B cell (primary cell): ENCODE measurements around the gene RIC3. TPM values are rescaled to one million over a fixed set of nuclear protein-coding genes. Genes with fewer than 3 reads are reported as not detected.
A peak's percentile ranks its signal among the peaks of the same experiment; 100 is the strongest.

ENCODE experiments used
- ATAC-seq: fragments of 200-7000 bp; cut with Tn5 transposase; one replicate; pipeline ENCODE4 v1.10.0; 2021; ENCODE audit warnings: low read depth, mild to moderate bottlenecking, moderate number of reproducible peaks, moderate library complexity
- CTCF ChIA-PET: fragments of 350-600 bp; sonication (Branson Sonifier 250); formaldehyde crosslinking; loops from one replicate; lab custom pipeline; 2021; ENCODE audit warnings: antibody characterized with exemption, inconsistent platforms; lab: Charles Lee
- POLR2A ChIA-PET: fragments of 350-600 bp; sonication (Branson Sonifier 250); formaldehyde crosslinking; loops from one replicate; lab custom pipeline; 2021; ENCODE audit warnings: antibody characterized with exemption; lab: Charles Lee
- DNase-seq: peaks from one replicate; pipeline ENCODE4 v3.0.0; 2013
- H2AFZ ChIP-seq: 2 replicates; pipeline ENCODE4 v1.6.1; 2012; ENCODE audit warnings: mild to moderate bottlenecking, low read depth, low read length; ENCODE audit not compliant: insufficient read depth, poor library complexity, severe bottlenecking
- H3K27ac ChIP-seq, 2 donors: 1 replicate in 1 of 2; 2 replicates in 1 of 2; pipeline ENCODE4 v1.5.1; 2012 to 2013; ENCODE audit warnings: low read length in 2 of 2, mild to moderate bottlenecking in 2 of 2, moderate library complexity in 1 of 2
- H3K27me3 ChIP-seq, 4 experiments: fragments of 200-600 bp in 1 of 4; sonication (generic) in 1 of 4; replicated peaks in 1 of 4; 1 replicate in 2 of 4; 2 replicates in 2 of 4; pipeline versions ENCODE4 v1.6.1 to v1.7.0; 2013 to 2016; ENCODE audit warnings: low read length in 3 of 4, mild to moderate bottlenecking in 2 of 4, mixed read lengths in 1 of 4, moderate library complexity in 1 of 4; ENCODE audit not compliant: insufficient read depth in 4 of 4, control insufficient read depth in 3 of 4; ENCODE audit errors: control extremely low read depth in 1 of 4
- H3K36me3 ChIP-seq, 2 experiments: replicated peaks in 1 of 2; 1 replicate in 1 of 2; 2 replicates in 1 of 2; pipeline versions ENCODE4 v1.6.1 to v1.7.1; 2013; ENCODE audit warnings: low read length in 1 of 2; ENCODE audit not compliant: insufficient read depth in 2 of 2, control insufficient read depth in 1 of 2; ENCODE audit errors: control extremely low read depth in 1 of 2, extremely low read depth in 1 of 2
- H3K4me1 ChIP-seq, 2 donors: fragments of 200-600 bp in 1 of 2; sonication (generic) in 1 of 2; 1 replicate in 1 of 2; 2 replicates in 1 of 2; pipeline versions ENCODE4 v1.5.1 to v1.6.1; 2013 to 2017; ENCODE audit warnings: low read length in 2 of 2; ENCODE audit not compliant: control insufficient read depth in 2 of 2, insufficient read depth in 2 of 2
- H3K4me2 ChIP-seq: replicated peaks from 2 replicates; pipeline ENCODE3; 2012; ENCODE audit warnings: mild to moderate bottlenecking, low read depth, low read length; ENCODE audit not compliant: poor library complexity, severe bottlenecking
- H3K4me3 ChIP-seq, 5 experiments: fragments of 200-600 bp in 1 of 5; sonication (generic) in 1 of 5; 1 replicate in 3 of 5; 2 replicates in 2 of 5; pipeline versions ENCODE4 v1.5.1 to v1.7.0; 2011 to 2016; ENCODE audit warnings: low read length in 4 of 5, mild to moderate bottlenecking in 4 of 5, low read depth in 2 of 5, control low read depth in 1 of 5, moderate library complexity in 1 of 5; ENCODE audit not compliant: insufficient read depth in 1 of 5; ENCODE audit errors: control extremely low read depth in 1 of 5, extremely low read depth in 1 of 5
- H3K79me2 ChIP-seq: fragments of 200-600 bp; sonication (generic); one replicate; pipeline ENCODE4 v1.6.0; 2016; ENCODE audit warnings: low read length; ENCODE audit not compliant: control insufficient read depth, insufficient read depth
- H3K9ac ChIP-seq: fragments of 200-600 bp; sonication (generic); 2 replicates; pipeline ENCODE4 v1.6.1; 2017; ENCODE audit warnings: mild to moderate bottlenecking, low read length, moderate library complexity
- H3K9me3 ChIP-seq, 3 donors: one replicate each; pipeline versions ENCODE4 v1.6.1 to v1.7.1; 2013; ENCODE audit warnings: low read length in 2 of 3; ENCODE audit not compliant: control insufficient read depth in 2 of 3, insufficient read depth in 1 of 3; ENCODE audit errors: control extremely low read depth in 1 of 3
- H4K20me1 ChIP-seq: 2 replicates; pipeline ENCODE4 v1.6.0; 2012; ENCODE audit warnings: mild to moderate bottlenecking, low read length; ENCODE audit not compliant: insufficient read depth, control insufficient read depth, poor library complexity, severe bottlenecking
- H3K27ac Mint-ChIP-seq: one replicate; pipeline ENCODE4 v1.8.0; 2021; ENCODE audit warnings: mixed read lengths
- H3K27me3 Mint-ChIP-seq: one replicate; pipeline ENCODE4 v1.8.0; 2021; ENCODE audit warnings: mixed read lengths
- H3K4me1 Mint-ChIP-seq: one replicate; pipeline ENCODE4 v1.8.0; 2021; ENCODE audit warnings: mixed read lengths
- H3K4me3 Mint-ChIP-seq: one replicate; pipeline ENCODE4 v1.8.0; 2021; ENCODE audit warnings: mixed read lengths
- H3K9me3 Mint-ChIP-seq: one replicate; pipeline ENCODE4 v1.8.0; 2022; ENCODE audit warnings: mixed read lengths; ENCODE audit not compliant: insufficient read depth
- CTCF ChIP-seq: fragments of 200-600 bp; IDR thresholded peaks from one replicate; pipeline ENCODE4 v1.8.0; 2022; ENCODE audit warnings: antibody characterized with exemption, mild to moderate bottlenecking
- EZH2 ChIP-seq: IDR thresholded peaks from 2 replicates; pipeline ENCODE4 v1.6.1; 2012; ENCODE audit warnings: borderline replicate concordance, low read depth, mild to moderate bottlenecking, moderate library complexity, low read length; ENCODE audit not compliant: insufficient read depth, poor library complexity, severe bottlenecking
- WGBS: methylation state at CpG from one replicate; pipeline ENCODE4 v1.1.5; 2013; ENCODE audit warnings: missing lambda C conversion rate; ENCODE audit not compliant: insufficient coverage; 5-methylcytosine and 5-hydroxymethylcytosine counted together
- intact Hi-C: fragments of 100-400 bp; cut with micrococcal nuclease; formaldehyde crosslinking; loops from one replicate; pipeline ENCODE4 v1.10.0; 2022
- polyA minus RNA-seq: library from RNA; depleted of rRNA, polyadenylated mRNA; stranded (reverse); fragments of >200 nt; gene quantifications from 2 replicates; pipeline ENCODE4 v1.2.3, GENCODE V29; 2012
- polyA plus RNA-seq: library from polyadenylated mRNA; depleted of rRNA; stranded (reverse); fragments of >200 nt; gene quantifications from 2 replicates; pipeline ENCODE4 v1.2.3, GENCODE V29; 2012
- total RNA-seq, 2 donors: library from RNA; stranded (reverse); fragments of 120-200 nt in 1 of 2; gene quantifications; 1 replicate in 1 of 2; 2 replicates in 1 of 2; pipeline versions ENCODE4 v1.2.3 to v1.2.4, GENCODE V29; 2013 to 2022

Gene RIC3
- total RNA-seq, result 73.0 and 74.6 TPM in 2 replicates
- total RNA-seq (2013), result 44.2 TPM
- polyA plus RNA-seq, result 62.4 and 72.4 TPM in 2 replicates
- polyA minus RNA-seq, result 18.8 and 23.4 TPM in 2 replicates

- ATAC-seq, result peak; percentile 92
- intact Hi-C loops, result loop anchor here (1.0 kb wide), 1 partner anchor 34 kb away; no protein-coding TSS in a partner anchor
- Histone ChIP-seq H3K79me2 (peaks cover 57% of the 10 kb centered on the region), H3K27ac (peak within 1 kb of the TSS in 1 of 2 donors; percentile 6), H3K4me3 (peak within 1 kb of the TSS; percentile 44 to 89 (median 81)), H2AFZ (peak within 1 kb of the TSS; percentile 93), H3K4me2 (peak within 1 kb of the TSS; percentile 84), H3K4me1 (peaks cover 15 to 16% of the 10 kb centered on the region in 2 donors), H3K9ac (peak within 1 kb of the TSS; percentile 82), H3K36me3 (no peaks in the 10 kb centered on the region), H4K20me1 (peaks cover 17% of the 10 kb centered on the region), H3K9me3 (peaks cover 0 to 7% (median 2%) of the 10 kb centered on the region in 3 donors), H3K27me3 (peaks cover 0 to 19% (median 9%) of the 10 kb centered on the region in 4 experiments)
- H3K27me3 Mint-ChIP-seq, result peaks cover 22% of the 10 kb centered on the region
- ChIA-PET POLR2A (no interaction called here), CTCF (interaction anchor here (1.0 to 1.4 kb wide), 4 partner anchors 11 to 182 kb away, joined by 3 read pairs; partner anchors contain the start of gene EIF3F)
- H3K9me3 Mint-ChIP-seq, result no peaks in the 10 kb centered on the region
- peaks cover 35% of the 10 kb centered on the region for H3K4me1 Mint-ChIP-seq
- H3K4me3 Mint-ChIP-seq, result peak within 1 kb of the TSS; percentile 89
- peak within 1 kb of the TSS; percentile 79 for H3K27ac Mint-ChIP-seq
- 3% methylated on average over 62 of the region's 62 CpGs for WGBS
- DNase-seq, result peak; percentile 83
- no peak for TF ChIP-seq CTCF
- no peak for TF ChIP-seq EZH2
Observed at GRCh38 chr11:8168485-8169257, at the start of gene RIC3. Gene RIC3 (minus strand): TSS chr11:8169025. CDS start chr11:8168989, 36 bp downstream.

GRCh38 chr11:8218409-8218808, 49.6 kb upstream of the RIC3 start:
- Histone ChIP-seq H3K9me3 (no peaks in the 10 kb centered on the region), H4K20me1 (no peaks in the 10 kb centered on the region), H3K79me2 (no peaks in the 10 kb centered on the region), H3K4me2 (no peak overlapping the region), H3K36me3 (no peaks in the 10 kb centered on the region), H2AFZ (no peak overlapping the region), H3K9ac (no peak overlapping the region), H3K27ac (no peak overlapping the region), H3K4me3 (no peak overlapping the region), H3K4me1 (no peaks in the 10 kb centered on the region), H3K27me3 (no peaks in the 10 kb centered on the region)
- DNase-seq (no peak), ATAC-seq (no peak)
- ChIA-PET CTCF (interaction anchor here (1.8 to 7.5 kb wide), 2 partner anchors 14 to 348 kb away, joined by 6 to 82 read pairs; no protein-coding TSS in a partner anchor), POLR2A (no interaction called here)
- intact Hi-C loops, result no loop called here
- no peak for TF ChIP-seq EZH2
- no peak for TF ChIP-seq CTCF
- Mint-ChIP-seq H3K9me3 (no peaks in the 10 kb centered on the region), H3K4me3 (no peak overlapping the region), H3K27ac (no peak overlapping the region), H3K4me1 (no peaks in the 10 kb centered on the region), H3K27me3 (no peaks in the 10 kb centered on the region)
- WGBS, result no CpG with 5 or more reads among the region's 4 CpGs
